DND-41 (cell line): ENCODE measurements around the gene ADCY10.

Source experiments
- ATAC-seq: fragments of 200-7000 bp; cut with Tn5 transposase; 3 replicates; pipeline ENCODE4 v1.9.1; 2021; ENCODE audit warnings: low read depth; ENCODE audit not compliant: insufficient read depth
- DNase-seq: peaks from one replicate; pipeline ENCODE4 v3.0.0-alpha.2; 2020
- H2AFZ ChIP-seq: 2 replicates; pipeline ENCODE4 v1.6.0; 2012; ENCODE audit warnings: low read depth, low read length
- H3K27ac ChIP-seq: 2 replicates; pipeline ENCODE4 v1.5.1; 2012; ENCODE audit warnings: low read length, inconsistent platforms
- H3K27me3 ChIP-seq: fragments of 200-600 bp; sonication (generic); 2 replicates; pipeline ENCODE4 v1.6.0; 2012; ENCODE audit warnings: low read length, mild to moderate bottlenecking, inconsistent platforms; ENCODE audit not compliant: insufficient read depth, poor library complexity
- H3K36me3 ChIP-seq: 2 replicates; pipeline ENCODE4 v1.5.1; 2012; ENCODE audit warnings: low read length, inconsistent platforms; ENCODE audit not compliant: insufficient read depth
- H3K4me1 ChIP-seq: 2 replicates; pipeline ENCODE4 v1.5.1; 2012; ENCODE audit warnings: mild to moderate bottlenecking, low read length; ENCODE audit not compliant: insufficient read depth
- H3K4me2 ChIP-seq: 2 replicates; pipeline ENCODE4 v1.6.0; 2012; ENCODE audit warnings: mild to moderate bottlenecking, moderate library complexity, low read length, inconsistent platforms; ENCODE audit not compliant: insufficient read depth
- H3K4me3 ChIP-seq, 2 experiments: fragments of 200-600 bp in 1 of 2; shearing (Covaris generic) in 1 of 2; 2 replicates each; pipeline ENCODE4 v1.5.1; 2012 to 2016; ENCODE audit warnings: inconsistent platforms in 2 of 2, low read length in 2 of 2, mild to moderate bottlenecking in 2 of 2, low read depth in 1 of 2, moderate library complexity in 1 of 2
- H3K79me2 ChIP-seq: 2 replicates; pipeline ENCODE4 v1.6.0; 2012; ENCODE audit warnings: low read length, inconsistent platforms; ENCODE audit not compliant: insufficient read depth
- H3K9ac ChIP-seq: 2 replicates; pipeline ENCODE4 v1.6.0; 2012; ENCODE audit warnings: low read depth, mild to moderate bottlenecking, inconsistent platforms, low read length, moderate library complexity
- H3K9me3 ChIP-seq: 2 replicates; pipeline ENCODE4 v1.5.1; 2012; ENCODE audit warnings: low read length, moderate library complexity, mild to moderate bottlenecking, inconsistent platforms; ENCODE audit not compliant: insufficient read depth, severe bottlenecking
- H4K20me1 ChIP-seq: 2 replicates; pipeline ENCODE4 v1.6.0; 2012; ENCODE audit warnings: low read length; ENCODE audit not compliant: insufficient read depth
- CTCF ChIP-seq: IDR thresholded peaks from 2 replicates; pipeline ENCODE4 v1.5.1; 2012; ENCODE audit warnings: borderline replicate concordance, low read length, moderate library complexity, mild to moderate bottlenecking; ENCODE audit not compliant: poor library complexity, severe bottlenecking; ENCODE audit errors: extremely low read depth
- EZH2 ChIP-seq: IDR thresholded peaks from 3 replicates; pipeline ENCODE4 v1.6.1; 2012; ENCODE audit warnings: borderline replicate concordance, low read depth, mild to moderate bottlenecking, moderate library complexity, low read length, inconsistent platforms; ENCODE audit not compliant: severe bottlenecking

The ADCY10 gene

DNA sequence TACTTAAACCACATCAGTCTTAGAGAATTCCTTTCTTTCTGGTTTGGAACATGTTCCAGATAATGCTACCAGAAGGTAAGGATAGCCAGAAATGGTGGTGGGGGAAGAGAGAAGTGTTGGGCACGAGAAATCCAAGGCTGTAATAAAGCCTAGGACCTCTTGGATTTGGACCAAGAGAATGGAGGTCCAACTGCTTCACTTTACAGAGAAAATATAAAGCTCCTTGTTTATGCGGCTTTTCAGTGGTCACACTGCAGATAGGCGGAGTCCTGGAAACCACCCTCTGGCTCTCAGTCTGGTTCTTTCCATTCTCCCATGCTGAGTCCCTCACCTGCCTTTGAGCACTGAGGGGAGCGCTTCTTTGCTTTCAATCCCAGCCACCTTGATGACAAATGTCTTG is 87.8 kb downstream of the ADCY10 start:
- DNase-seq (no peak), ATAC-seq (no peak)
- Histone ChIP-seq H3K36me3 (no peaks in the 10 kb centered on the region), H3K9ac (no peak overlapping the region), H4K20me1 (no peaks in the 10 kb centered on the region), H3K79me2 (no peaks in the 10 kb centered on the region), H3K27me3 (no peaks in the 10 kb centered on the region), H3K4me1 (peaks cover 6% of the 10 kb centered on the region), H2AFZ (no peak overlapping the region), H3K4me2 (no peak overlapping the region), H3K4me3 (no peak overlapping the region), H3K27ac (no peak overlapping the region), H3K9me3 (no peaks in the 10 kb centered on the region)
- TF ChIP-seq EZH2 (no peak), CTCF (no peak)

DNA sequence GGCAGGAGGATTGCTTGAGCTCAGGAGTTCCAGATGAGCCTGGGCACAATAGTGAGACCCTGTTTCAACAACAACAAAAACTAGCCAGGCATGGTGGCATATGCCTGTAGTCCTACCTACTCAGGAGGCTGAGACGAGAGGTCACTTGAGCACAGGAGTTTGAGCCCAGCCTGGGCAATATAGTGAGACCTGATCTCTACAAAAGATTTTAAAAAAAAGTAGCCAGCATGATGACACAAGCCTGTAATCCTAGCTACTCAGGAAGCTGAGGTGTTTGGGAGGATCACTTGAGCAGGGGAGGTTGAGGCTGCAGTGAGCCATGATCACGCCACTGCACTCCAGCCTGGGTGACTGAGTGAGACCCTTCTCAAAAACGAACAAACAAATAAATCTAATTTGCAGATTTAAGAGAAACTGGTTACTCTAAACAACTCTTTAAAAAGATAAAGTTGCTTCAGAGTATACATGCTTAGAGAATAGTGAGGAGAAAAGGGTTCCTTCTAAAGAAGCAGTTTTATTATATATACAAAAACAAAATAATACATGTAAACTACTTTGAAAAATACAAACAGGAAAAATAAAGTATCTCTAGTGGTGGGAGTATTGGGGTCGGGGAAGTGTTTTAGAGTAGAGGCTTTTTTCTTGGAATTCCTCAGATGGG is 88.4 kb downstream of the ADCY10 start:
- H4K20me1 ChIP-seq: no peaks in the 10 kb centered on the region
- ATAC-seq (no peak), DNase-seq (no peak)
- H3K4me3 ChIP-seq: no peak overlapping the region
- no peak overlapping the region for H3K9ac ChIP-seq
- H3K27me3 ChIP-seq: no peaks in the 10 kb centered on the region
- no peaks in the 10 kb centered on the region for H3K79me2 ChIP-seq
- H3K4me1 ChIP-seq: peaks cover 6% of the 10 kb centered on the region
- H2AFZ ChIP-seq: no peak overlapping the region
- H3K4me2 ChIP-seq: no peak overlapping the region
- TF ChIP-seq CTCF: no peak
- TF ChIP-seq EZH2: no peak
- H3K9me3 ChIP-seq: no peaks in the 10 kb centered on the region
- no peaks in the 10 kb centered on the region for H3K36me3 ChIP-seq
- no peak overlapping the region for H3K27ac ChIP-seq

GRCh38 chr1:167824163-167824794 is 89.7 kb downstream of the ADCY10 start:
- Histone ChIP-seq H3K27ac (no peak overlapping the region), H2AFZ (no peak overlapping the region), H3K9me3 (no peaks in the 10 kb centered on the region), H4K20me1 (no peaks in the 10 kb centered on the region), H3K27me3 (no peaks in the 10 kb centered on the region), H3K79me2 (no peaks in the 10 kb centered on the region), H3K36me3 (no peaks in the 10 kb centered on the region), H3K4me2 (no peak overlapping the region), H3K9ac (no peak overlapping the region), H3K4me3 (no peak overlapping the region), H3K4me1 (peaks cover 6% of the 10 kb centered on the region)
- TF ChIP-seq CTCF (no peak), EZH2 (no peak)
- ATAC-seq (no peak), DNase-seq (no peak)
